ENCODE data around the gene KDSR.

KDSR gene, protein sequence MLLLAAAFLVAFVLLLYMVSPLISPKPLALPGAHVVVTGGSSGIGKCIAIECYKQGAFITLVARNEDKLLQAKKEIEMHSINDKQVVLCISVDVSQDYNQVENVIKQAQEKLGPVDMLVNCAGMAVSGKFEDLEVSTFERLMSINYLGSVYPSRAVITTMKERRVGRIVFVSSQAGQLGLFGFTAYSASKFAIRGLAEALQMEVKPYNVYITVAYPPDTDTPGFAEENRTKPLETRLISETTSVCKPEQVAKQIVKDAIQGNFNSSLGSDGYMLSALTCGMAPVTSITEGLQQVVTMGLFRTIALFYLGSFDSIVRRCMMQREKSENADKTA

DNA sequence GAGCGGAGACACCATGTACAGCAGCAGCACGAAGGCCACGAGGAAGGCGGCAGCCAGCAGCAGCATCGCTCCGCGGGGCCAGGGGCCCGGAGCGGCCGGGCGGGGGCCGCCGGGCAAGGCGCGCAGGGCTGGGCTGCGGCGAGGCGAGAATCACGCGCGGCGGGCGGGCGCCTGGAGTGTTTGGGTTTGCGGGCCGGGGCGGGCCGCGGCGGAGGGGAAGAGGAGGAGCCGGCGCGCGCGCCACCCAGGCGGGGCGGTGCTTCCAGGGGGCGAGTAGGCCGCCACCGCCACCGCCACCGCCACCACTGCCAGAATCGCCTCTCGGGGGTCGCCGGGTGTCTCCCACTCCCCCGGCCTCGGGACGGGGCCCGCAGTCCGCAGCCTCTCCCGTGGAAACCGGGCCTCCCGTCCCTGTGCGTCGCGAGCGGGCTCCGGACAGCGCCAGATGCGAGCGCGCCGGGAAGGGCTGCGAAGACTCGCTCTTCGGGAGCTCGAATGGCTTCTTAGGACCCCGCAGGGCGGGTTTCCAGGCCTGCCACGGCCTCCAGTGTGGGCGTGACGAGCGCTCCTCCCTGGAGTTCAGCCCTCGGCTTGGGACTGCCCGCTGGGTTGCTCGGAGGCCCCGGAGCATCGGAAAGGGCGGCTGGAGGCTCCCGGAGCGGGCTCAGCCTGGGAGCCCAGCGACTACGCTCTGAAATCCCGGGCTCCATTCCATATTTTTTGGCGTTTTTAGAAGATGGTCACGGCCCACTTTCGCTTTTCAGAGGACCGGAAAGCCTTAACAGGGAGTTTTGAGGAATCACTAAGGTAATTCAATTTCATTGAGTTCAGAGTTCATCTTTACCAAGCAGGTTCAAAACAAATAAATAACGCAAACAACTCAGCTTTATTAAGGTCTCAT, at the start of gene KDSR:
KDSR (minus strand) TSS at position 154 of the 901 bp plus-strand sequence; CDS start at position 66, 88 bp downstream.
- DNase-seq (ENCODE audit: low read depth) = peak; percentile 77

DNA sequence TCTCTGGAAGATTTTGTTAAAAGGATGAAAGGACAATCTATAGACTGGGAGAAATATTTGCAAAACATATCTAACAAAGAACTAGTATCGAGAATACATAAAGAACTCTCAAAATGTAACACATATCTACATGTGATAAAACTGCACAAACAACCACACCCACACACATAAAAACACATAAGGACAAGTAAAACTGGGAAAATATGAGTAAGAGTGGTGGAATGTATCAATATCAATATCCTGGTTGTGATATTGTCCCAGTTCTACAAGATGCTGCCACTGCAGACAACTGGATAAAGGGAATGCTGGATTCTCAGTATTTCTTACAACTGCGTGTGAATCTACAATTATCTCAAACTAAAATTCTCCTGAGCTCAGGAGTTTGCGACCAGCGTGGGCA, 45.9 kb upstream of the KDSR start:
- DNase-seq (ENCODE audit: low read depth) = no peak

DNA sequence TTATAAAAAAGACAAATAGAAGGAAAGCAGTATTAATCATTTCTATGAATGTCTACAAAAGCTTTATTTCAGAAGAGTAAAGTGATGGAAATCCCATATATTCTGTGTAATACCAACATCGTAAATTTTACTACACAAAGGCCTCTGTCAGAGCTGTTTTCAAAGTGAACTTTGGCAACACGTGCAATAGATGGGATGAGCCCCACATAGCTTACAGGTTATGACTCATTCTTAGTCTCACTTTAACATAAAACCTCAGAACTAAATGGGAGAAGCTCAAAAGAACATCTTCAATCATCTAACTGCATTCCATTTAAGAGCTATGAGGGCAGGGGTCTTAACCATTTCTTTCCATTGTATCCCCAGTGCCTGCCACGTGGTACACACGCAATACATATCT, 43.8 kb upstream of the KDSR start:
- no peak for DNase-seq (ENCODE audit: low read depth)

DNA sequence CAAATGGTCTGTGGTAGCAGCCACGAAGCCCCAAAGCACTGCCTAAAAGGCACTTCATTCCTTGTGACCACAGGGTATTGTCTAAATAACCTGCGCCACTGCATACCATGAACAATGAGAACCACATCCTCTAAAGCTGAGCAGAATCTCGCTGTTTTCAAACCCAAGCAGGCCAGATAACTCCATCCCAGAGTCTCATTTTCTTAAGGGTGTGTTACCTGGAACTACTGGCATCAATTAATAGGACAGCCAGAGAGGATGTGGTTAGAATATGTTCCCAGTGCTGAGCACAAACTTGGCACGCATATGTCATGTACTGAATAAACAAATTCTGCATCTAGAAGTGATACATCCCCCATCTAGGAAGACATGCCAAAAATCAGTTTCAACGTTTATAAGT, 42.3 kb upstream of the KDSR start:
- no peak for DNase-seq (ENCODE audit: low read depth)

DNA sequence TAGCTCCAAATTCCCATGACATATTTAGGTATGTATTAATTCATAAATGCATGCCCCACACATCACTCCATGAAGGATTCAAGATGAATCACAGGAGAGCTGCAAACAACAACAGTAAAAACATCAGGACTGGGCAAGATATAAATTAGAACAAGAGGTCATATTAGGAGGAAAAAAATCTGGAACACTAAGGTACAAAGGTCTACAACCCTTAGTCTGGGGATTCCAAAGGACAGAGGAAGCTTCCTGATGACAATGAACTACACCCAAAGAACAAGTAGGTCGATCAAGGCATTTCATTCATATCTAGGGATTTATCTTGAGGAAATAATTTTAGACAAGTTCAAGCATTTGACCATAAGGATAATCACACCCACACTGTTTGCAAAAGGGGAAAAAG, 40.7 kb upstream of the KDSR start:
- no peak for DNase-seq (ENCODE audit: low read depth)

DNA sequence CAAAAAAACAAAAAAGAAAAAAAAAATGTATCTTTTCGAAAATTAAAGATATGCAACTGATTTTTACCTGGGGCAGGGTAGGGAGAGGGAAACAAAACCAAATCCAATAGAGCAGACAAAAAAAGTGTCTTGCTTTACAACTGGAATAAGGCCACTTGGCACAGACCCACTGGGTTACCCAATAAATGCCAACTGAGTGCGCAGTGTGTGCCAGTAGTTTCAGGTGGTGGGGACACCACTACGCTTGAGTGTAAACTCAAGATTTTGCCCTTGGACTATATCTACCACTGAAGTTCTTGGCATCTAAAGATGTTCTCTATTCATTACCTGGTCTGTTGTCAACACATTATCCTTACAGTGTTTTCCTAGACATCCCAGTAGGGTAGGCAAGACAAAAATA, 39.0 kb upstream of the KDSR start:
- no peak for DNase-seq (ENCODE audit: low read depth)

DNA sequence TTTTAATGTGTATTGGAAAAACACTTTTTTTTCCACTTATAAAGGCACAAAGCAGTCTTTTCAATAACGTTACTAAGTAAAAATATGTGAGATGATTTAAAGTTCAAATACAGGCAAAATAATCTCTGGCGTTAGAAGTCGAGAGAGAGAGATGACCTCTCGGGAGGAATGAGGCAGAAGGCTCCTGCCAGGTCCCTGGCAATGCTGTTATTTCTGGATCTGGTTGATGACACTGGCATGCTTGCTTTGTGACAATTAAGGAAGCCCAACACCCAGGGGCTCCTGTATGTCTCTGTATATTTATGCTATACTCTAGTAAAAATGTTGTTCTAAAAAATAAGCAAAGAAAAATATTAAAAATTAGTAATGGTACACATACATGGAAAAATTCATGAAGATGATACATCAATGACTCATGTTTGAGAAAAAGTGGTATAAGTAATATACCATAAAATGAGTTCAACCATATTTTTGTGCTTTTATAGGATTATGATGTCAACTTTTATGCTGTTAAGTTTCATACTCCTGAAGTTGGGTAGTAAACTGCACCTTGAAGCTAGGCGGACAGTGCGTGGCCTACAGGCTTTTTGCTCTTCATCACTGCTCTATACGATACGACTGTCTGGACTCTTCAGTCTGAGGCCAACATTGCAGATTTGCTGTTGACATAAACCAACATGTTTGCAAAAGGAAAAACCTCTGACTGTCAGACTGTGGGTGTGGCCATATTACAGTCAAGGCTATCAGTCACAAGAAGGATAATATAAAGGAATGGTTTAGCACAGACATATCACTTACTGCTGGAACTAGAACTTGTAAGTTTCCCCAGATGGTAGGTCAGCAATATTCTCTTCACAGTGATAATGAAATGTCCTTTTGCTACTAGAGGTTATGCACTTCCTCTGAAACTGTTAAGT, 35.5 kb upstream of the KDSR start:
- DNase-seq (ENCODE audit: low read depth) = no peak

DNA sequence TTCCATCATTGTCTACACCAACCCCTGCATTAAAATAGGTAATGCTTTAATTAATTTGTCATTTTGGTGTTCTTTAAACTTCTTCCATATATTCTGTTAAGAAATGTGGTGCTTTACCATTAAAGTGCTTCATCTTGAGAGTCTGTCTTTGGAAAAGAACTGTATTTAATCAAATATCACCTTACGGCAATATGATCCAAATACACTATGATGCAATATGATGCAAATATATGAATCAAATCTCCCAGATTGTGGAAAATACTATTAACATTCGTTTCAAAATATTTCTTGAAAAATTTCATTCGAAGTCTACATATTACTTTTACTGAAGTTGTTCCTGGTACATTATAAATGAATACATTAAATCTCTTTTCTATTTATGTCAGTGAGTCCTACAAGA, 32.3 kb upstream of the KDSR start:
- no peak for DNase-seq (ENCODE audit: low read depth)

DNA sequence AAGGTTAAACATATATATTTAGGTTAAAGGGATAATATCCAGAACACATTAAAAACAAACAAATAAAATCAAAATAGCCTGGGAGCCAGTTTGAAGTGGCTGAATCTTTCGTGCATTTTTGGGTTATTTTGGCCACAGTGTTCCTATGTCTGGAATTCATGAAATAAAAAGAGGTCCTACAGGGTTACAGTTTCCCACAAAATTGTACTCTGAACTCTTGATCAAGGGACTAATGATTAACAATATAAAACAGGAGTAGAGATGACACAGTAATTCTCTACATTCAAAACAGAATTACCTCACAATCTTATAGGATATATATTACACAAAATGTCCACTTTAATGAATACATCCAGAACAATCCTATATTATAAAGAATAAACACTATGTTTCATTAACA, 30.3 kb upstream of the KDSR start:
- no peak for DNase-seq (ENCODE audit: low read depth)

DNA sequence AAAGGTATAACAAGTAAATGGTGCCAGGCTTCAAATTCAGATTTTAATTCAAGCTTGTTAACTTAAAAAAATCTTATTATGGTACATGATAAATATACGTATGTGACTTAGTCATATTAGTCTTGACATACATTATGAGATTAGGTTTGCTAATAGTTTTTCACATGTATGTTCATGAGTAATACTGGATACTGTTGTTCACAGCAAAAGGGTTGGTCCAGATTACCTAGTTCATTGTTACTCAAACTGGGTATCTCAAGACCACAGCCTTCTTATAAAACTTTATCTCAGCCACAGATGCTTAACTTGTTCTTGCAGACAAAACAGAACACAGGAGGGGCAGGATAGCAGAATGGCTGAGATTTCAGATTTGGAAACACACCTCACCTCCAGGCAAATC, 28.5 kb upstream of the KDSR start:
- no peak for DNase-seq (ENCODE audit: low read depth)

DNA sequence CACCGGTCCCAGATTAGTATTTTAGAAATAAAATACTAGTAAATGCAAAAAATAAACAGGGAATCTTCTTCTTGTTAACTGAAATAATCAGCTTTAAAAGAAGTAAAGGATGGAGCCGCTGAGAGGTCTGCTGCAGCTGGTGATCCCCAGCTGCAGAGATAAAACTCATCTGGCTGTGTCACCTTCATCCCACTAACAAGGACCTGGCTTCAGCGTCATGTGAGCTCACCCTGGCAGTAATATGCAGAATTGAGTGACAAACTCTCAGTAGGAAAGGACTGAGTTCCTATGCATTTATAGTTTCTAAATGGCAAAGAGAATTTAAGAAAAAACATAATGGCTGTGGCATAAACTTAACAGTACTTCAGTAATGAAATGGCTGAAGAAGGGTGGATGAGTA, 27.9 kb upstream of the KDSR start:
- DNase-seq (ENCODE audit: low read depth) = no peak

DNA sequence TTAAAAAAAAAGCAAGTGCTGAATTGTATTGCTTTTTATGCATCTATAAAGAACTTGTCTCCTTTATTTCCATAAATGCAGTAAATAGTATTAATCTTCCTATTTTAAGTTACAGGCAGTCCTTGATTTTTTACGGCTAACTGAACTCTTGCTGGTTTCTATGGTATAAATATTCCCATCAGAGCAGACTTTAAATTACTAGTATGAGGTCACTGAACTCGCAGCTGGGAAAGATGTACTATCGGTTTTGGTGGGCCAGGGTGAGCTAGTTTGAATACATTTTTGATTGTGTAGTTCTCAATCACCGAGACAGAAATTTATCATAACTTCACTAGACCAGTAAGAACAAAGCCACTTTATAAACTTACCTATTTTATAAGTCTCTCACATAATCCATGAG, 20.9 kb upstream of the KDSR start:
- no peak for DNase-seq (ENCODE audit: low read depth)

DNA sequence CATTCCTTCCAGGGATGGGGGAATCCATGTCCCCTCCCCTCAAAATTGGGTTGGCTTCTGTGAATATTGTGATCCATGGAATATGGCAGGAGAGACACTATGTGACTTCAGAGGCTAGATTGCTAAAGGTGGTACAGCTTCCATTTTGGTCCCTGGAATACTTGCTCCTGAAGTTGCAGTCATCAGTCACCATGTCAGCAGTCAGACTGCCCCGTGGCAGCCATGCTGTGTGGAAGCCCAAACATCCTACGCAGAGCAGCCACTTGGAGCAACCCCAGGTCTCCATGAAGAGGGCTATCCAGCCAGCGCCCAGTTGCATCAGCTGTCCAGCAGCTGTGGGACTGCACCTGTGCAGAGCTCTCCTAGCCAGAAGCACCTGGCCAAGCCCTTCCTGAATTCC, 15.8 kb upstream of the KDSR start:
- DNase-seq (ENCODE audit: low read depth) = no peak

DNA sequence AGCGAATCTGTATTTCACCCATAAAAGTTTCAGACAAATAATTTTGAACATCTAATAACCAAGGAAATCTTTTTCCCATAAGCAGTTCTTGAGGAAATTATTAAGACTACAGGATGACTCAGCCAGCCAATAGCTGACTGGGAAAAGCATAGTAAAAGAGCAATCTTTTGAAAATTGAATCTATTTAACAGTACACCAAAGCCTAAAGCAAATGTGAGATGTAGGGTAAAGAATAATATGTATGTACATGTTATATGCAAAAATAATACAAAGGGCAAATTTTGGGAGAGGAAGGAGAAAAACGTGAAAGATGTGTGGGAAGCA, 12.6 kb upstream of the KDSR start:
- no peak for DNase-seq (ENCODE audit: low read depth)

DNA sequence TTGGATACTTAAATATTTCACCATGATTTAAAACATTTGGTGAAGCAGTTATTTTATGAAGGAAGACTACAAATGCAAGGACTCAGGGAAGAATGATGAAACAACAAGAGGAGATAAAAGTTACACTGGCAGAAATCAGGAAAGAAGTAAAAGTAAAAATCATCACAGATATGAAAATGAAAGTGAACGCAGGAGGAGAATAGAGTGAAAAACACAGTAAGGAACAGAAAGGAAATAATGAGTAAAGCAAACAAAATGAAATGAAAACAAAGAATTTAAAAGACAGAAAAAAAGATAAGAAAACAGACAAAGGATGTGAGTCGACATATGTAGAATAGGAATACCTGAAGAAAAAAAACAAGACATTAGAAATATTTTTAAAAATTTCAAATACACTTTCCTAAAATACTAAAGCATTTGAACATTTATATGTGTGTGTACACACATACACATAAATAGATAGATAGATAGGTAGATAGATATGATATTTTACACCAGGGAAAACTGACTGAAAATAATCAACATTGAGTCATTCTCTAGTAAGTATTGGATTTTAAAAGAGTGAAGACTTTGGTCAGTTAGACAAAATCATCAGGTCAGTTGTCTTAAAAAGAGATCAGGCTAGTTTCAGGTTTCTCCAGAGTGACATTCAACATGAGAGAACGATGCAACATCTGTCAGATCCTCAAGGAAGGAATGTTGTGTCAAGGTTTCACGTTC, 12.1 kb upstream of the KDSR start:
- no peak for DNase-seq (ENCODE audit: low read depth)

DNA sequence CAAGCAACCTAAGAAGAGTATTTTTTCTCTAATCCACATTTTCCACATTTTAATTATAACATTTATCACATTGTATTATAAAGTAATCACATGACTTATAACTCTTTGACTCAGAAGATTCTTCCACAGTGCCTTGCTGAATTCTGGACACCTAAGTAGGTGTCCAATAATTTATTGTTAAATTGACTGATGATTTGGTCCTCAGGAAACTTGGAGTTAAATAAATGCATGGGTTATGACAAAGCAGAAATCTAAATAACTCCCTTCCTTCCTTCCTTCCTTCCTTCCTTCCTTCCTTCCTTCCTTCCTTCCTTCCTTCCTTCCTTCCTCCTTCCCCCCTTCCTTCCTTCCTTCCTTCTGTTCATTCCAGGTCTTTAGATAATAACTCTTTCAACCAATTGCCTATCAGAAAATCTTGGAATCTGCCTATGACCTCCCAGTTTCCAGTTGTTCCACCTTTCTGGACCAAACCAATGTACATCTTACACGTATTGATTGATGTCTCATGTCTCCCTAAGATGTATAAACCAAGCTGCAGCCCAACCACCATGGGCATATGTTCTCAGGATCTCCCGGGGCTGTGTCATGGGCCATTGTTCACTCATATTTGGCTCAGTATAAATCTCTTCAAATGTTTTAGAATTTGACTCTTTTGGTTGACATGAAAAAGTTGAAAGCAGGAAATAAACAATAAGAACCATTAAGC, 10.4 kb upstream of the KDSR start:
- no peak for DNase-seq (ENCODE audit: low read depth)

DNA sequence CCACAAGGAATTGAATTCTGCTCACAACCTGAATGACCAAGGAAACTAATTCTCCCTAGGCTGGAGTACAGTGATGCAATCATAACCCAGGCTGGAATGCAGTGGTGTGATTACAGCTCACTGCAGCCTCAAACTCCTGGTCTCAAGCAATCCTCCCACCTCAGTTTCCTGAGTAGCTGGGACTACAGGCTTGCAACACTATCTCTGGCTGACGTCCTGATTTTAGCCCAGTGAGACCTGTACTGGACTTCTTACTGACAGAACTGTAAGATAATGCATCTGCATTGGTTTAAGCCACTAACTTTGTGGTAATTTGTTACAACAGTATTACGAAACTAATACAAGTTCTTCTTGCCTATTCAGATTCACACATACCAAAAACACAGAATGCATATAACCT, 9.5 kb upstream of the KDSR start:
- DNase-seq (ENCODE audit: low read depth) = no peak

DNA sequence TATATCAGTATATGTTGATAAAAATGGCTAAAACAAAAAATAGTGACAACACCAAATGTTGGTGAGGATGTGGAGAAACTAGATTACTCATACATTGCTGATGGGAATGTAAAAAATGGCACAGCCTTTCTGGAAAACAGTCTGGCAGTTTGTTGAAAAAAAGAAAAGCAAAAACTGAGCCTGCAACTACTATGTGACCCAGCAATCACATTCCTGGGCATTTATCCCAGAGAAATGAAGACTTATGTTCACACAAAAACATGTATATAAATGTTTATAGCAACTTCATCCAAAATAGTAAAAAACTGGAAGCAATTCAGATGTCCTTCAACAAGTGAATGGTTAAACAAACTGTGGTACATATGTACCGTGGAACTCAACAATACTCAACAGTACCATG, 7.5 kb upstream of the KDSR start:
- no peak for DNase-seq (ENCODE audit: low read depth)

DNA sequence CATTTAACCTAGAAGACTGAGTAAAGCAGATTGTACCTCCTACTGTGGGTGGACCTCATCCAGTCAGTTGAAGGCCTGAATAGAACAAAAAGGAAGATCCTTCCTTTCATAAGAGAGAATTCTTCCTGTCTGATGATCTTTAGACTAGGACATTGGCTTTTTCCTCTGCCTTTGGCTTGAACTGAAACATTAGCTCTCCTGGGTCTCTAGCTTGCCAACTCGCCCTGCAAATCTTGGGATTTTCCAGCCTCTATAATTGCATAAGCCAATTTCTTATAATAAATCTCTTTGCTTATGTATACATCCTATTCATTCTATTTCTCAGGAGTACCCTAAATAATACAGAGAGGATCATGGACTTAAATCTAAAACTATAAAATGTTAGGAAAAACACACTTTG, 6.2 kb upstream of the KDSR start:
- no peak for DNase-seq (ENCODE audit: low read depth)

DNA sequence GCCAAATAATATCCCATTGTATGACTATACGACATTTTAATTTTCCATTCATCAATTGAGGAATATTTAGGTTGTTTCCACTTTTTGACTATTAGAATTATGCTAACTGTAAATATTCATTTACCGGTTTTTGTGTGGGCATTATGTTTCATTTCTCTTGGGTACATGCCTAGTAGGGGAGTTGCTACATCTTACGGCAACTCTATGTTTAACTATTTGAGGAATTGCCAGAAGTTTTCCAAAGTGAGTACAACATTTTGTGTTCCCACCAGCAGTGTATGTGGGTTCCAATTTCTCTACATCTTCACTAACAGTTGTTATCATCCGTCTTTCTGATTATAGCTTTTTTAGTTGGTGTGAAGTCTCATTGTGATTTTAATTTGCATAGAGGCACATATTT, 1.6 kb upstream of the KDSR start:
- DNase-seq (ENCODE audit: low read depth) = no peak

All from activated T-cell treated with anti-CD3 and anti-CD28 coated beads for 1 hour (primary cell).